ENCODE results near the gene IPMK. TPM values are rescaled to one million over a fixed set of nuclear protein-coding genes. Genes with fewer than 3 reads are reported as not detected.

The IPMK gene
- total RNA-seq, 1 experiment from 2014 or later = 10.0 TPM

- CTCF ChIA-PET = no interaction called here
- Mint-ChIP-seq H3K4me3 (ENCODE audit: low read depth, unreplicated experiment) (no peak overlapping the region), H3K36me3 (ENCODE audit: insufficient read depth, unreplicated experiment) (peaks cover 4% of the 10 kb centered on the region), H3K9me3 (ENCODE audit: low read depth, unreplicated experiment) (peaks cover 2% of the 10 kb centered on the region), H3K4me1 (ENCODE audit: low read depth, unreplicated experiment) (peaks cover 10% of the 10 kb centered on the region), H3K27me3 (ENCODE audit: unreplicated experiment) (no peaks in the 10 kb centered on the region), H3K27ac (ENCODE audit: unreplicated experiment) (no peak overlapping the region)
- DNase-seq = no peak
- no peak for TF ChIP-seq CTCF (IDR thresholded peaks at IDR 0.05; ENCODE audit: unreplicated experiment)
- no TSS peak for BruUV-seq (replicated peaks)
- intact Hi-C loops (cut with micrococcal nuclease; ENCODE audit: unreplicated experiment) = no loop called here
These were observed 55.1 kb downstream of the IPMK start for GRCh38 chr10:58212622-58213021.

GRCh38 chr10:58210160-58210559 is 57.5 kb downstream of the IPMK start:
- CTCF ChIA-PET = no interaction called here
- intact Hi-C loops (cut with micrococcal nuclease; ENCODE audit: unreplicated experiment) = no loop called here

GRCh38 chr10:58209669-58210068 is 58.0 kb downstream of the IPMK start:
- BruUV-seq (replicated peaks) = no TSS peak
- CTCF ChIA-PET = no interaction called here

More at GRCh38 chr10:58210160-58210559, 57.5 kb downstream of the IPMK start:
- no peak for DNase-seq
- TF ChIP-seq CTCF (IDR thresholded peaks at IDR 0.05; ENCODE audit: unreplicated experiment) = no peak
- Mint-ChIP-seq H3K27me3 (ENCODE audit: unreplicated experiment) (no peaks in the 10 kb centered on the region), H3K27ac (ENCODE audit: unreplicated experiment) (no peak overlapping the region), H3K4me3 (ENCODE audit: low read depth, unreplicated experiment) (no peak overlapping the region), H3K36me3 (ENCODE audit: insufficient read depth, unreplicated experiment) (peaks cover 4% of the 10 kb centered on the region), H3K4me1 (ENCODE audit: low read depth, unreplicated experiment) (peaks cover 23% of the 10 kb centered on the region), H3K9me3 (ENCODE audit: low read depth, unreplicated experiment) (peaks cover 2% of the 10 kb centered on the region)
- no TSS peak for BruUV-seq (replicated peaks)

GRCh38 chr10:58206251-58206650 is 61.4 kb downstream of the IPMK start:
- BruUV-seq (replicated peaks) = no TSS peak
- no peak for DNase-seq
- Mint-ChIP-seq H3K36me3 (ENCODE audit: insufficient read depth, unreplicated experiment) (peaks cover 4% of the 10 kb centered on the region), H3K4me1 (ENCODE audit: low read depth, unreplicated experiment) (peaks cover 14% of the 10 kb centered on the region), H3K4me3 (ENCODE audit: low read depth, unreplicated experiment) (no peak overlapping the region), H3K9me3 (ENCODE audit: low read depth, unreplicated experiment) (no peaks in the 10 kb centered on the region), H3K27me3 (ENCODE audit: unreplicated experiment) (no peaks in the 10 kb centered on the region), H3K27ac (ENCODE audit: unreplicated experiment) (no peak overlapping the region)
- TF ChIP-seq CTCF (IDR thresholded peaks at IDR 0.05; ENCODE audit: unreplicated experiment) = no peak
- intact Hi-C loops (cut with micrococcal nuclease; ENCODE audit: unreplicated experiment) = no loop called here
- CTCF ChIA-PET = no interaction called here

More at GRCh38 chr10:58209669-58210068, 58.0 kb downstream of the IPMK start:
- H3K36me3 Mint-ChIP-seq (ENCODE audit: insufficient read depth, unreplicated experiment) = peaks cover 4% of the 10 kb centered on the region
- H3K27me3 Mint-ChIP-seq (ENCODE audit: unreplicated experiment) = no peaks in the 10 kb centered on the region
- H3K4me1 Mint-ChIP-seq (ENCODE audit: low read depth, unreplicated experiment) = peaks cover 25% of the 10 kb centered on the region
- DNase-seq = no peak
- intact Hi-C loops (cut with micrococcal nuclease; ENCODE audit: unreplicated experiment) = no loop called here
- no peak overlapping the region for H3K27ac Mint-ChIP-seq (ENCODE audit: unreplicated experiment)
- peaks cover 2% of the 10 kb centered on the region for H3K9me3 Mint-ChIP-seq (ENCODE audit: low read depth, unreplicated experiment)
- TF ChIP-seq CTCF (IDR thresholded peaks at IDR 0.05; ENCODE audit: unreplicated experiment) = no peak
- no peak overlapping the region for H3K4me3 Mint-ChIP-seq (ENCODE audit: low read depth, unreplicated experiment)

Data from Calu3 (cell line).